Suprapubic skin (tissue), 4 donors: Measurements from ENCODE around the gene CCNL2. TPM values are rescaled to one million over a fixed set of nuclear protein-coding genes. Genes with fewer than 3 reads are reported as not detected.
A peak's percentile ranks its signal among the peaks of the same experiment; 100 is the strongest.

Experiments used
- DNase-seq, 2 donors: peaks; one replicate each; pipeline ENCODE4 v3.0.0-alpha.2; 2019; ENCODE audit warnings: low spot score in 2 of 2
- H3K27ac ChIP-seq: fragments of 200-600 bp; sonication (generic); one replicate; pipeline ENCODE4 v1.5.1; 2019
- H3K27me3 ChIP-seq: fragments of 200-600 bp; sonication (generic); one replicate; pipeline ENCODE4 v1.5.1; 2019
- H3K36me3 ChIP-seq: fragments of 200-600 bp; sonication (generic); one replicate; pipeline ENCODE4 v1.5.1; 2019
- H3K4me1 ChIP-seq: fragments of 200-600 bp; sonication (generic); one replicate; pipeline ENCODE4 v1.5.1; 2019
- H3K4me3 ChIP-seq: fragments of 200-600 bp; sonication (generic); one replicate; pipeline ENCODE4 v1.5.1; 2019; ENCODE audit warnings: mild to moderate bottlenecking
- H3K9me3 ChIP-seq: fragments of 200-600 bp; sonication (generic); one replicate; pipeline ENCODE4 v1.5.1; 2019
- CTCF ChIP-seq, 2 donors: fragments of 200-600 bp in 1 of 2; fragments of 450-650 bp in 1 of 2; sonication (generic) in 1 of 2; IDR thresholded peaks; one replicate each; pipeline ENCODE4 v1.5.1; 2016 to 2019; ENCODE audit warnings: antibody characterized with exemption in 2 of 2, mild to moderate bottlenecking in 1 of 2, moderate library complexity in 1 of 2
- EP300 ChIP-seq: sonication (generic); formaldehyde crosslinking; IDR thresholded peaks from one replicate; pipeline ENCODE4 v1.6.1; 2017; ENCODE audit warnings: antibody characterized with exemption
- POLR2A ChIP-seq, 2 donors: fragments of 450-650 bp; IDR thresholded peaks; one replicate each; pipeline ENCODE4 v1.6.1; 2017; ENCODE audit warnings: antibody characterized with exemption in 2 of 2, mild to moderate bottlenecking in 2 of 2, moderate library complexity in 2 of 2
- POLR2AphosphoS5 ChIP-seq, 3 donors: sonication (generic); formaldehyde crosslinking; IDR thresholded peaks; one replicate each; pipeline ENCODE4 v1.6.1; 2017; ENCODE audit warnings: antibody characterized with exemption in 3 of 3
- WGBS: methylation state at CpG from one replicate; pipeline ENCODE4 v1.1.5; 2018; 5-methylcytosine and 5-hydroxymethylcytosine counted together
- total RNA-seq, 4 donors: library from RNA; depleted of rRNA; stranded (reverse); fragments of >200 nt; gene quantifications; one replicate each; pipeline ENCODE4 v1.1.0, GENCODE V29; 2016

Gene CCNL2
- total RNA-seq, 4 donors from 2014 or later: 136 to 599 (median 160) TPM

- H3K27me3 ChIP-seq: no peaks in the 10 kb centered on the region
- 79% methylated on average over 17 of the region's 82 CpGs for WGBS
- no peak for DNase-seq
- H3K4me1 ChIP-seq: peaks cover 56% of the 10 kb centered on the region
- peaks cover 9% of the 10 kb centered on the region for H3K36me3 ChIP-seq
- no peak overlapping the region for H3K27ac ChIP-seq
- H3K4me3 ChIP-seq: no peak overlapping the region
- TF ChIP-seq EP300: no peak
- TF ChIP-seq CTCF (IDR thresholded peaks at IDR 0.05): no peak
- TF ChIP-seq POLR2AphosphoS5 (IDR thresholded peaks at IDR 0.05): no peak
- no peak for TF ChIP-seq POLR2A (IDR thresholded peaks at IDR 0.05)
- H3K9me3 ChIP-seq: no peaks in the 10 kb centered on the region
Observed at GRCh38 chr1:1439546-1440261, 40.6 kb upstream of the CCNL2 start.

DNA sequence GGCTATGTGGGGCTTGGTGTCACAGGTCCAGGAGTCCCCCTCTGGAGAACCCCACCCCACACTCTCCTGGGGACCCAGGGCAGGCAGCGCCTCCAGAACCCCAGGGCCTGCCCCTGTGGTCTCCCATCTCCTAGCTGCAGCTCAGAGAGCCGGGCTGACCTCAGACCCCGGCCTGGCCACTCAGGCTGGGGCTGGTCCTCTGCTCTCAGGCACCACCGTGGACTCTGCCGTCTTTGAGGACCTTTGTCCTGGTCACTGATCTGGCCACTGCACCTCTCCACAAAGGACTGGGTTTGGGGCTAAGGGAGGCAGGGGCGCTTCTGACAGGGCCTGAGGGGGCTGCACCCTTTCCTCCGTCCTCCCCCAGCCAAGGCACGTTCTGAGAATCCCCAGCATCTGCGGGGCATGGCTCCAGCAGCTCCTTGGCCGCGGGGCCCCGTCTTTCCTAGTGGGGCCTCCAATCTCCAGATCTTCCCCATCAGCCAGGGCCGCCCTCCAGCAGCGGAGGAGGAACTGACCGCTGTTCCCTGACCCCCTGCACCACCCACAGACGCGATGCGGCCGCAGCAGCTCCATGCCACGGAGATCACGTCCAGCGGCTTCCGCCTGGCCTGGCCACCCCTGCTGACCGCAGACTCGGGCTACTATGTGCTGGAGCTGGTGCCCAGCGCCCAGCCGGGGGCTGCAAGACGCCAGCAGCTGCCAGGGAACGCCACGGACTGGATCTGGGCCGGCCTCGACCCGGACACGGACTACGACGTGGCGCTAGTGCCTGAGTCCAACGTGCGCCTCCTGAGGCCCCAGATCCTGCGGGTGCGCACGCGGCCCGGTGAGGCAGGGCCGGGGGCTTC is 39.6 kb upstream of the CCNL2 start:
- Histone ChIP-seq H3K36me3 (peaks cover 9% of the 10 kb centered on the region), H3K27ac (no peak overlapping the region), H3K9me3 (no peaks in the 10 kb centered on the region), H3K4me3 (no peak overlapping the region), H3K4me1 (peaks cover 65% of the 10 kb centered on the region), H3K27me3 (no peaks in the 10 kb centered on the region)
- TF ChIP-seq POLR2AphosphoS5 (IDR thresholded peaks at IDR 0.05) (no peak), EP300 (no peak), CTCF (IDR thresholded peaks at IDR 0.05) (no peak), POLR2A (IDR thresholded peaks at IDR 0.05) (no peak)
- DNase-seq: no peak
- WGBS: 86% methylated on average over 24 of the region's 45 CpGs

DNA sequence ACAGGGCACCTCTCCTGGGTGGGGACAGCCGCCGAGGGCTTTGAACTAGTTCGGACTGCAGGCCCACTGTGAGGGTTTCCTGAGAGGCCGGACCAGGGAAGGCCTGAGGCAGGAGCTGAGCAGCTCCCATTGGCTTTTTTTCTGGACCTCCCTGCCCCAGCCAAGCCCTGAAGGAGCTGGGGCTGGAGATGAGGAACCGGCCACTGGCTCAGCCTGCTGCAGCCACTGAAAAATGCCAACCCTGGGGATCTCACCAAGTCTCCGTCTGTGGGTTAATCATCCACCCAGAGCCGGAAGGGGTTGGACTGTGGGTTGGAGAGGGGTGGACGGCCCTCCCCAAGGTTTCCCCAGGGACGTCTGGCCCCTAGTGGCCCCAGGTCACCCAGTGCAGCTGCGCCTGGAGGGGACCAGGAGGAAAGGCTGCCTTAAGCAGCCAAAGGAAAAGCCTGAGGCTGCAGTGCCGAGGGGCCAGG is 38.8 kb upstream of the CCNL2 start:
- peak overlapping the region; percentile 13 for H3K4me3 ChIP-seq
- H3K9me3 ChIP-seq: no peaks in the 10 kb centered on the region
- TF ChIP-seq POLR2AphosphoS5 (IDR thresholded peaks at IDR 0.05): no peak
- TF ChIP-seq EP300: no peak
- TF ChIP-seq POLR2A (IDR thresholded peaks at IDR 0.05): no peak
- no peak for TF ChIP-seq CTCF (IDR thresholded peaks at IDR 0.05)
- H3K36me3 ChIP-seq: peaks cover 9% of the 10 kb centered on the region
- DNase-seq: no peak
- H3K27ac ChIP-seq: no peak overlapping the region
- WGBS: 73% methylated on average over 2 of the region's 11 CpGs
- H3K27me3 ChIP-seq: no peaks in the 10 kb centered on the region
- H3K4me1 ChIP-seq: peaks cover 74% of the 10 kb centered on the region

GRCh38 chr1:1437033-1437903 is 38.1 kb upstream of the CCNL2 start:
- WGBS: 80% methylated on average over 1 of the region's 31 CpGs
- peaks cover 9% of the 10 kb centered on the region for H3K36me3 ChIP-seq
- H3K9me3 ChIP-seq: no peaks in the 10 kb centered on the region
- no peak for TF ChIP-seq EP300
- no peak for TF ChIP-seq CTCF (IDR thresholded peaks at IDR 0.05)
- TF ChIP-seq POLR2A (IDR thresholded peaks at IDR 0.05): no peak
- TF ChIP-seq POLR2AphosphoS5 (IDR thresholded peaks at IDR 0.05): no peak
- peaks cover 80% of the 10 kb centered on the region for H3K4me1 ChIP-seq
- no peak overlapping the region for H3K27ac ChIP-seq
- DNase-seq: no peak
- H3K27me3 ChIP-seq: no peaks in the 10 kb centered on the region
- H3K4me3 ChIP-seq: peak overlapping the region; percentile 70
